HUES6 (cell line): ENCODE measurements around the gene BSCL2.
"Not testable (repeated sequence)": the region's sequence is repeated elsewhere in the genome, so short reads cannot be mapped to it uniquely, and the experiment has no call there.

Experiments used
- H3K27ac ChIP-seq: 2 replicates; pipeline ENCODE4 v1.7.0; 2013; ENCODE audit warnings: low read depth, mild to moderate bottlenecking, low read length, inconsistent platforms
- H3K27me3 ChIP-seq: 2 replicates; pipeline ENCODE4 v1.6.1; 2013; ENCODE audit warnings: low read length; ENCODE audit not compliant: control insufficient read depth, insufficient read depth
- H3K36me3 ChIP-seq: 2 replicates; pipeline ENCODE4 v1.6.1; 2013; ENCODE audit warnings: low read length; ENCODE audit not compliant: control insufficient read depth, insufficient read depth
- H3K4me1 ChIP-seq: 2 replicates; pipeline ENCODE4 v1.6.1; 2013; ENCODE audit warnings: low read length; ENCODE audit not compliant: control insufficient read depth, insufficient read depth
- H3K4me3 ChIP-seq: 2 replicates; pipeline ENCODE4 v1.5.1; 2013; ENCODE audit warnings: low read depth, low read length
- H3K9ac ChIP-seq: one replicate; pipeline ENCODE4 v1.6.1; 2013; ENCODE audit warnings: mild to moderate bottlenecking, low read length
- H3K9me3 ChIP-seq: 2 replicates; pipeline ENCODE4 v1.6.1; 2013; ENCODE audit warnings: low read depth, low read length; ENCODE audit not compliant: control insufficient read depth, insufficient read depth

The BSCL2 gene

GRCh38 chr11:62705880-62706849 is 1.1 kb downstream of the BSCL2 start:
- peak overlapping the region; percentile 62 for H3K27ac ChIP-seq
- H3K4me1 ChIP-seq, result peaks cover 22% of the 10 kb centered on the region
- peaks cover 27% of the 10 kb centered on the region for H3K36me3 ChIP-seq
- H3K4me3 ChIP-seq, result peak overlapping the region; percentile 88
- peak overlapping the region; percentile 83 for H3K9ac ChIP-seq
- no peaks in the 10 kb centered on the region for H3K27me3 ChIP-seq
- H3K9me3 ChIP-seq, result no peaks in the 10 kb centered on the region

- H3K4me1 ChIP-seq, result peaks cover 20% of the 10 kb centered on the region
- H3K27ac ChIP-seq, result no peak overlapping the region
- no peaks in the 10 kb centered on the region for H3K9me3 ChIP-seq
- peaks cover 29% of the 10 kb centered on the region for H3K36me3 ChIP-seq
- H3K4me3 ChIP-seq, result peak overlapping the region; percentile 88
- peak overlapping the region; percentile 76 for H3K9ac ChIP-seq
- H3K27me3 ChIP-seq, result no peaks in the 10 kb centered on the region
These were observed 1.8 kb downstream of the BSCL2 start for GRCh38 chr11:62705413-62705812.

DNA sequence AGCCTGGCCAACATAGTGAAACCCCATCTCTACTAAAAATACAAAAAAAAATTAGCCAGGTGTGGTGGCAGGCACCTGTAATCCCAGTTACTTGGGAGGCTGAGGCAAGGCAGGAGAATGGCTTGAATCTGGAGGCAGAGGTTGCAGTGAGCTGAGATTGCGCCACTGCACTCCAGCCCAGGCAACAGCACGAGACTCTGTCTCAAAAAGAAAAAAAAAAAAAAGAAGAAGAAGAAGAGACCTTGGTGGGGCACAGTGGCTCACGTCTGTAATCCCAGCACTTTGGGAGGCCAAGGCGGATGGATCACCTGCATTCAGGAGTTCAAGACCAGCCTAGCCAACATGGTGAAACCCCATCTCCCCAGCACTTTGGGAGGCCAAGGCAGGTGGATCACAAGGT is 3.3 kb downstream of the BSCL2 start:
- not testable (repeated sequence) for H3K9me3 ChIP-seq, H3K4me3 ChIP-seq, H3K9ac ChIP-seq, H3K27me3 ChIP-seq, H3K27ac ChIP-seq
- H3K36me3 ChIP-seq, result peaks cover 29% of the 10 kb centered on the region
- H3K4me1 ChIP-seq, result peaks cover 15% of the 10 kb centered on the region

- no peaks in the 10 kb centered on the region for H3K27me3 ChIP-seq
- H3K4me1 ChIP-seq, result peaks cover 6% of the 10 kb centered on the region; the same call in 1 of the 2 replicates
- H3K9me3 ChIP-seq, result no peaks in the 10 kb centered on the region
- H3K27ac ChIP-seq, result no peak overlapping the region
- no peak overlapping the region for H3K4me3 ChIP-seq
- H3K36me3 ChIP-seq, result peaks cover 29% of the 10 kb centered on the region
- H3K9ac ChIP-seq, result no peak overlapping the region
These were observed 5.0 kb downstream of the BSCL2 start for GRCh38 chr11:62702246-62702645.

- peaks cover 49% of the 10 kb centered on the region for H3K36me3 ChIP-seq
- no peak overlapping the region for H3K4me3 ChIP-seq
- no peak overlapping the region for H3K27ac ChIP-seq
- H3K9me3 ChIP-seq, result no peaks in the 10 kb centered on the region
- H3K27me3 ChIP-seq, result no peaks in the 10 kb centered on the region
- H3K9ac ChIP-seq, result no peak overlapping the region
- peaks cover 4% of the 10 kb centered on the region; the same call in 1 of the 2 replicates for H3K4me1 ChIP-seq
These were observed 12.6 kb downstream of the BSCL2 start for GRCh38 chr11:62694455-62695167.

GRCh38 chr11:62693624-62694023 is 13.6 kb downstream of the BSCL2 start:
- not testable (repeated sequence) for H3K9me3 ChIP-seq, H3K9ac ChIP-seq, H3K4me3 ChIP-seq, H3K4me1 ChIP-seq, H3K27me3 ChIP-seq, H3K27ac ChIP-seq
- peaks cover 50% of the 10 kb centered on the region for H3K36me3 ChIP-seq

GRCh38 chr11:62689421-62690183 is 17.6 kb downstream of the BSCL2 start, which contains the start of gene LRRN4CL:
Gene LRRN4CL (minus strand): TSS chr11:62689530. CDS start chr11:62688508, 1,022 bp downstream.
- H3K36me3 ChIP-seq, result peaks cover 47% of the 10 kb centered on the region

DNA sequence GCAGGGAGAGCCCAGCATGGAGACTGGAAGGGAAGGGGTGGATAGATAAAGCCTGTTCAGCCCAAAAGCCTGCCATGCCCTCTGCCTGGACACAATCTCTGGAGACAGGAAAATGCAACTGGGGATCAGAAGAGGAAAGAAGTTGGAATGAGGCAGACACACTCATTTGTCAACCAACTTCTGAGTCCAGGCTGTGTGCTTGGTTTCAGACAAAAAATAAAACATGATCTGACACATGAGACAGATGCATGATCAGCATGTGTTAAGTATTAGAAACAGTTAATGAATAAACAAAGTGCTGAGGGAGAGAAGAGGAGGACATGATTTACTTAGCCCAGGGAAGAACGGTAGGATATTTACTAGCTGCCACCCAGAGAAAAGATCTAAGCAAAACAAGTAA is 18.7 kb downstream of the BSCL2 start:
- no peak overlapping the region for H3K9ac ChIP-seq

More at GRCh38 chr11:62689421-62690183, 17.6 kb downstream of the BSCL2 start, which contains the start of gene LRRN4CL:
- peaks cover 8% of the 10 kb centered on the region; the same call in 1 of the 2 replicates for H3K4me1 ChIP-seq
- no peak within 1 kb of the TSS for H3K4me3 ChIP-seq
- H3K9ac ChIP-seq, result no peak within 1 kb of the TSS
- no peaks in the 10 kb centered on the region for H3K9me3 ChIP-seq
- no peaks in the 10 kb centered on the region for H3K27me3 ChIP-seq
- H3K27ac ChIP-seq, result no peak within 1 kb of the TSS

GRCh38 chr11:62687508-62688396 is 19.5 kb downstream of the BSCL2 start:
- Histone ChIP-seq H3K36me3 (peaks cover 30% of the 10 kb centered on the region), H3K27ac (no peak overlapping the region), H3K4me3 (peak overlapping the region; percentile 14; the same call in 1 of the 2 replicates), H3K9me3 (no peaks in the 10 kb centered on the region), H3K27me3 (no peaks in the 10 kb centered on the region), H3K9ac (no peak overlapping the region), H3K4me1 (peaks cover 8% of the 10 kb centered on the region; the same call in 1 of the 2 replicates)

More for the DNA sequence above, 18.7 kb downstream of the BSCL2 start:
- Histone ChIP-seq H3K27ac (no peak overlapping the region), H3K36me3 (peaks cover 38% of the 10 kb centered on the region), H3K4me1 (peaks cover 8% of the 10 kb centered on the region; the same call in 1 of the 2 replicates), H3K4me3 (no peak overlapping the region), H3K27me3 (no peaks in the 10 kb centered on the region), H3K9me3 (no peaks in the 10 kb centered on the region)

DNA sequence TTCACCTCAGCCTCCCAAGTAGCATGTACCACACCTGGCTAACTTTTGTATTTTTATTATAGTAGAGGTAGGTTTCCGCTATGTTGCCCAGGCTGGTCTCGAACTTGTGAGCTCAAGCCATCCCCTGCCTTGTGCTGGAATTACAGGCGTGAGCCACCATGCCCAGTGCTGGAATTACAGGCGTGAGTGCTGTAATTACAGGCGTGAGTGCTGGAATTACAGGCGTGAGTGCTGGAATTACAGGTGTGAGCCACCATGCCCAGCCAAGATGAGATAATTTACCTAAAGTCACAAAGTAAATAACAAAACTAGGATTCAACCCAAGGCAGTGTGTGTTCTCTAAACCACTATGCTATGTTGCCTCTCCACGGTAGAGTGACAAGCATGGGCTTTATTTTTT is 24.7 kb downstream of the BSCL2 start:
- H3K27ac ChIP-seq, result no peak overlapping the region
- no peaks in the 10 kb centered on the region for H3K9me3 ChIP-seq
- H3K36me3 ChIP-seq, result peaks cover 4% of the 10 kb centered on the region
- H3K4me3 ChIP-seq, result no peak overlapping the region
- 0 out of 2 replicates have a peak, but pooled peaks cover 4% of the 10 kb centered on the region for H3K4me1 ChIP-seq
- no peak overlapping the region for H3K9ac ChIP-seq
- no peaks in the 10 kb centered on the region for H3K27me3 ChIP-seq
